Right kidney (tissue), 1 donor: ENCODE data around the gene C2CD4C.
"Not testable (repeated sequence)": the region's sequence is repeated elsewhere in the genome, so short reads cannot be mapped to it uniquely, and the experiment has no call there.

ENCODE experiments used
- DNase-seq: peaks from one replicate; pipeline ENCODE4 v3.0.0-alpha.2; 2016

The C2CD4C gene

GRCh38 chr19:400976-401865, 7.7 kb downstream of the C2CD4C start:
- no peak for DNase-seq

- no peak for DNase-seq
These were observed 9.6 kb downstream of the C2CD4C start for GRCh38 chr19:399370-399769.

- no peak for DNase-seq
These were observed 10.2 kb downstream of the C2CD4C start for GRCh38 chr19:398719-399118.

- DNase-seq, result no peak
These were observed 10.8 kb downstream of the C2CD4C start for GRCh38 chr19:397941-398706.

GRCh38 chr19:397321-397720, 11.6 kb downstream of the C2CD4C start:
- no peak for DNase-seq

- no peak for DNase-seq
These were observed 13.5 kb downstream of the C2CD4C start for GRCh38 chr19:395467-395866.

GRCh38 chr19:394857-395256, 14.1 kb downstream of the C2CD4C start:
- DNase-seq, result not testable (repeated sequence)

- not testable (repeated sequence) for DNase-seq
These were observed 15.4 kb downstream of the C2CD4C start for GRCh38 chr19:393560-393959.

- no peak for DNase-seq
These were observed 16.5 kb downstream of the C2CD4C start for GRCh38 chr19:392375-392970.

GRCh38 chr19:391726-392374, 17.1 kb downstream of the C2CD4C start:
- no peak for DNase-seq

GRCh38 chr19:391207-391557, 17.8 kb downstream of the C2CD4C start:
- no peak for DNase-seq

GRCh38 chr19:390386-391206, 18.4 kb downstream of the C2CD4C start:
- DNase-seq, result no peak

- no peak for DNase-seq
These were observed 19.0 kb downstream of the C2CD4C start for GRCh38 chr19:389935-390289.

GRCh38 chr19:389255-389934, 19.6 kb downstream of the C2CD4C start:
- no peak for DNase-seq

- no peak for DNase-seq
These were observed 20.3 kb downstream of the C2CD4C start for GRCh38 chr19:388691-389090.

GRCh38 chr19:387777-388176, 21.2 kb downstream of the C2CD4C start:
- DNase-seq, result no peak

GRCh38 chr19:386632-387301, 22.2 kb downstream of the C2CD4C start:
- not testable (repeated sequence) for DNase-seq

GRCh38 chr19:386189-386588, 22.8 kb downstream of the C2CD4C start:
- not testable (repeated sequence) for DNase-seq

- DNase-seq, result no peak
These were observed 24.2 kb downstream of the C2CD4C start for GRCh38 chr19:384799-385169.

- DNase-seq, result peak; percentile 62
These were observed 24.8 kb downstream of the C2CD4C start for GRCh38 chr19:383922-384798.
